Measurements from ENCODE around the gene SMPD4.
"Not testable (repeated sequence)": the region's sequence is repeated elsewhere in the genome, so short reads cannot be mapped to it uniquely, and the experiment has no call there.

DNA sequence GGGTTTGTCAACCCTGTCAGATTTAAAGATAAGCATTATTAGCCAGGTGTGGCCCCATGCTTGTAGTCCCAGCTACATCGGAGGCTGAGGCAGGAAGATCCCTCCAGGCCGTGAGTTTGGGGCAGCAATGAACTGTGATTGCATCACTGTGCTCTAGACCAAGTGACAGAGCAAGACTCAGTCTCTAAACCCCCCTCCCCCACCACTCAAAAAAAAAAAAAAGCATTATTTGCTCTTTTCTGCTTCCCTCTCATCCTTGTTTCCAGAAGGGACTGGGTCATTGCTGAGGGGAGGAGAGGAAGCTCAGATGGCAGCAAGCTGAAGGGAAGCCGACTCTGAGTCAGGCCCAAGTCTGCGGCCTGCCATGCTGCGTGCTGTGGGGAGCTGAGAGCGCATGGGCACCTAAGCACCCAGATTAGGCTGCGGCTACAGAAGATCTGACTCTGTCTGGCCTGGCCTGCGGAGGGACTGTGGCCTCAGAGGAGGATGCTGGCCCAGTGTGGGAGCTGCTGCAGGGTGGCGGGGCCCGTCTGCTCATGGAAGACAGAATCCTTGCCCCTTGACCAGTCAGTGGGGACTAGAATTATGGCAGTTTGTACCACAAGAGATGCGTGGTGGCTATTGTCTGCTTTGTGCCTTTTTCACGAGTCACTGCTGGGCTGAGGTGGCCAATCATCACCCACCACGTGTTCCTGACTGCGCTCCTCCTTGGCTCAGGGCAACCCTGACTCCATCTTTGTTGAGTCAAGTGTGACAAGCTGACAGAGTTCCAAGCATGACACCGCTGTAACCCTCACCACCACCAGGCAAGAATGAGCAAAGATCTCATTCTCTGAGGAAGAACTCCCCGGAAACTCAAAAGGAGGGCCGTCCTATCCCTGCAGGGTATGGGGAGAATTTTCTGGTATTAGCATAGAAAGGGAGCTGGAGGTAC is 6.7 kb upstream of the SMPD4 start:
- TF ChIP-seq RAD21 (IDR thresholded peaks at IDR 0.05; ENCODE audit: low read depth); EZH2 (IDR thresholded peaks at IDR 0.05); POLR2A (IDR thresholded peaks at IDR 0.05; ENCODE audit: borderline replicate concordance, extremely low read depth, insufficient read depth, insufficient read length); FOSL1 (IDR thresholded peaks at IDR 0.05; ENCODE audit: low read depth); SP1 (IDR thresholded peaks at IDR 0.05; ENCODE audit: low read depth); TCF7L2 (IDR thresholded peaks at IDR 0.05; ENCODE audit: borderline replicate concordance, extremely low read depth, insufficient read depth, insufficient read length); ZNF274 (IDR thresholded peaks at IDR 0.05; ENCODE audit: low read depth, low read length); EGR1 (IDR thresholded peaks at IDR 0.05; ENCODE audit: low read depth); JUND (IDR thresholded peaks at IDR 0.05): not testable (repeated sequence)
- TF ChIP-seq, protein P1, sequence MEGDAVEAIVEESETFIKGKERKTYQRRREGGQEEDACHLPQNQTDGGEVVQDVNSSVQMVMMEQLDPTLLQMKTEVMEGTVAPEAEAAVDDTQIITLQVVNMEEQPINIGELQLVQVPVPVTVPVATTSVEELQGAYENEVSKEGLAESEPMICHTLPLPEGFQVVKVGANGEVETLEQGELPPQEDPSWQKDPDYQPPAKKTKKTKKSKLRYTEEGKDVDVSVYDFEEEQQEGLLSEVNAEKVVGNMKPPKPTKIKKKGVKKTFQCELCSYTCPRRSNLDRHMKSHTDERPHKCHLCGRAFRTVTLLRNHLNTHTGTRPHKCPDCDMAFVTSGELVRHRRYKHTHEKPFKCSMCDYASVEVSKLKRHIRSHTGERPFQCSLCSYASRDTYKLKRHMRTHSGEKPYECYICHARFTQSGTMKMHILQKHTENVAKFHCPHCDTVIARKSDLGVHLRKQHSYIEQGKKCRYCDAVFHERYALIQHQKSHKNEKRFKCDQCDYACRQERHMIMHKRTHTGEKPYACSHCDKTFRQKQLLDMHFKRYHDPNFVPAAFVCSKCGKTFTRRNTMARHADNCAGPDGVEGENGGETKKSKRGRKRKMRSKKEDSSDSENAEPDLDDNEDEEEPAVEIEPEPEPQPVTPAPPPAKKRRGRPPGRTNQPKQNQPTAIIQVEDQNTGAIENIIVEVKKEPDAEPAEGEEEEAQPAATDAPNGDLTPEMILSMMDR (IDR thresholded peaks at IDR 0.05 in 2 of 3, conservative IDR thresholded peaks at IDR 0.05 in 1 of 3; ENCODE audit: borderline replicate concordance in 1 of 3, insufficient read depth in 1 of 3, low read depth in 2 of 3, low read length in 2 of 3), result not testable (repeated sequence)
- TF ChIP-seq, protein P2, sequence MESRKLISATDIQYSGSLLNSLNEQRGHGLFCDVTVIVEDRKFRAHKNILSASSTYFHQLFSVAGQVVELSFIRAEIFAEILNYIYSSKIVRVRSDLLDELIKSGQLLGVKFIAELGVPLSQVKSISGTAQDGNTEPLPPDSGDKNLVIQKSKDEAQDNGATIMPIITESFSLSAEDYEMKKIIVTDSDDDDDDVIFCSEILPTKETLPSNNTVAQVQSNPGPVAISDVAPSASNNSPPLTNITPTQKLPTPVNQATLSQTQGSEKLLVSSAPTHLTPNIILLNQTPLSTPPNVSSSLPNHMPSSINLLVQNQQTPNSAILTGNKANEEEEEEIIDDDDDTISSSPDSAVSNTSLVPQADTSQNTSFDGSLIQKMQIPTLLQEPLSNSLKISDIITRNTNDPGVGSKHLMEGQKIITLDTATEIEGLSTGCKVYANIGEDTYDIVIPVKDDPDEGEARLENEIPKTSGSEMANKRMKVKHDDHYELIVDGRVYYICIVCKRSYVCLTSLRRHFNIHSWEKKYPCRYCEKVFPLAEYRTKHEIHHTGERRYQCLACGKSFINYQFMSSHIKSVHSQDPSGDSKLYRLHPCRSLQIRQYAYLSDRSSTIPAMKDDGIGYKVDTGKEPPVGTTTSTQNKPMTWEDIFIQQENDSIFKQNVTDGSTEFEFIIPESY (IDR thresholded peaks at IDR 0.05; ENCODE audit: extremely low read depth, insufficient replicate concordance, low read length), result not testable (repeated sequence)
